Right lobe of liver (tissue), 6 donors: Measurements from ENCODE around the gene REG3G. TPM values are rescaled to one million over a fixed set of nuclear protein-coding genes. Genes with fewer than 3 reads are reported as not detected.

ENCODE experiments used
- ATAC-seq, 4 donors: fragments of 200-7000 bp; cut with Tn5 transposase; one replicate each; pipeline ENCODE4 v1.9.1; 2020; ENCODE audit warnings: mild to moderate bottlenecking in 4 of 4, moderate library complexity in 4 of 4
- DNase-seq, 3 donors: peaks; one replicate each; pipeline ENCODE4 v3.0.0-alpha.2; 2020
- H3K27ac ChIP-seq, 3 donors: fragments of 200-600 bp; one replicate each; pipeline ENCODE4 v1.8.0; 2022
- H3K27me3 ChIP-seq, 2 donors: fragments of 200-600 bp; one replicate each; pipeline ENCODE4 v1.8.0; 2022
- H3K36me3 ChIP-seq, 4 donors: fragments of 200-600 bp; sonication (generic) in 1 of 4; one replicate each; pipeline versions ENCODE4 v1.5.1 to v1.8.0; 2017 to 2022; ENCODE audit warnings: control low read depth in 1 of 4
- H3K4me1 ChIP-seq, 4 donors: fragments of 200-600 bp; sonication (generic) in 1 of 4; one replicate each; pipeline versions ENCODE4 v1.5.1 to v1.8.0; 2017 to 2022; ENCODE audit warnings: control low read depth in 1 of 4
- H3K4me3 ChIP-seq, 3 donors: fragments of 200-600 bp; one replicate each; pipeline ENCODE4 v1.8.0; 2022
- H3K9me3 ChIP-seq, 4 donors: fragments of 200-600 bp; sonication (generic) in 1 of 4; one replicate each; pipeline versions ENCODE4 v1.5.1 to v1.8.0; 2017 to 2022; ENCODE audit warnings: control low read depth in 1 of 4
- CTCF ChIP-seq, 4 donors: fragments of 200-600 bp in 3 of 4; fragments of 450-650 bp in 1 of 4; IDR thresholded peaks; one replicate each; pipeline versions ENCODE4 v1.5.1 to v1.8.0; 2016 to 2022; ENCODE audit warnings: antibody characterized with exemption in 4 of 4, mild to moderate bottlenecking in 2 of 4
- POLR2A ChIP-seq: fragments of 450-650 bp; IDR thresholded peaks from one replicate; pipeline ENCODE4 v1.6.1; 2017; ENCODE audit warnings: antibody characterized with exemption, mild to moderate bottlenecking
- WGBS: methylation state at CpG from one replicate; pipeline ENCODE4 v1.1.6; 2018; ENCODE audit warnings: low coverage, low lambda C conversion rate; ENCODE audit not compliant: insufficient coverage; ENCODE audit errors: missing lambda C conversion rate; 5-methylcytosine and 5-hydroxymethylcytosine counted together
- intact Hi-C, 2 donors: fragments of 100-400 bp; cut with DNase I; formaldehyde crosslinking; loops; one replicate each; pipeline versions ENCODE4 v1.11.2 to v1.14.1; 2022
- total RNA-seq, 6 experiments: library from RNA; depleted of rRNA in 2 of 6; stranded (reverse); fragments of >200 nt in 2 of 6; fragmentation: NEBNext Ultra II Directional in 3 of 6; extraction: Animal tissue kit (Norgen Biotek cat#: 25700) in 3 of 6; gene quantifications; one replicate each; pipeline versions ENCODE4 v1.1.0 to v1.2.4, GENCODE V29; 2016 to 2023
- donor health status: DM: no; HTN: yes; CAD: no.
- donor health status: DM: no; HTN: no; CAD: no.
- donor health status: DM: no; HTN: no; CAD: no.
- donor health status: DM: no; HTN: yes; CAD: no.
- donor health status: DM: no; HTN: yes; CAD: no.

The REG3G gene
- total RNA-seq, 6 experiments from 2014 or later = not detected

GRCh38 chr2:78980152-78980465 lies 45.4 kb upstream of the REG3G start:
- Histone ChIP-seq H3K27me3 (no peaks in the 10 kb centered on the region), H3K27ac (no peak overlapping the region), H3K9me3 (no peaks in the 10 kb centered on the region), H3K4me3 (no peak overlapping the region), H3K4me1 (no peaks in the 10 kb centered on the region), H3K36me3 (no peaks in the 10 kb centered on the region)
- DNase-seq (no peak), ATAC-seq (no peak)
- WGBS = 60% methylated on average over 1 of the region's 1 CpG
- intact Hi-C loops = no loop called here
- TF ChIP-seq POLR2A (no peak), CTCF (IDR thresholded peaks at IDR 0.05) (no peak)

GRCh38 chr2:78980871-78981270 lies 44.6 kb upstream of the REG3G start:
- H3K36me3 ChIP-seq = no peaks in the 10 kb centered on the region
- 42% methylated on average over 4 of the region's 4 CpGs for WGBS
- no peak for ATAC-seq
- intact Hi-C loops = no loop called here
- no peak for DNase-seq
- no peak overlapping the region for H3K4me3 ChIP-seq
- TF ChIP-seq POLR2A (no peak), CTCF (IDR thresholded peaks at IDR 0.05) (no peak)
- no peaks in the 10 kb centered on the region for H3K27me3 ChIP-seq
- H3K27ac ChIP-seq = no peak overlapping the region
- no peaks in the 10 kb centered on the region for H3K4me1 ChIP-seq
- no peaks in the 10 kb centered on the region for H3K9me3 ChIP-seq

- no peak for ATAC-seq
- TF ChIP-seq CTCF (IDR thresholded peaks at IDR 0.05) (no peak), POLR2A (no peak)
- 28% methylated on average over 4 of the region's 4 CpGs for WGBS
- Histone ChIP-seq H3K27me3 (no peaks in the 10 kb centered on the region), H3K4me1 (no peaks in the 10 kb centered on the region), H3K4me3 (no peak overlapping the region), H3K9me3 (no peaks in the 10 kb centered on the region), H3K36me3 (no peaks in the 10 kb centered on the region), H3K27ac (no peak overlapping the region)
- intact Hi-C loops = no loop called here
- no peak for DNase-seq
Measured at GRCh38 chr2:78982638-78983330, 42.7 kb upstream of the REG3G start.

- ATAC-seq = no peak
- Histone ChIP-seq H3K36me3 (no peaks in the 10 kb centered on the region), H3K27ac (no peak overlapping the region), H3K27me3 (no peaks in the 10 kb centered on the region), H3K4me1 (no peaks in the 10 kb centered on the region), H3K9me3 (no peaks in the 10 kb centered on the region), H3K4me3 (no peak overlapping the region)
- intact Hi-C loops = no loop called here
- TF ChIP-seq CTCF (IDR thresholded peaks at IDR 0.05) (no peak), POLR2A (no peak)
- no peak for DNase-seq
- WGBS = 51% methylated on average over 7 of the region's 7 CpGs
Measured at GRCh38 chr2:78984386-78984785, 41.1 kb upstream of the REG3G start.

GRCh38 chr2:78985558-78985957 lies 39.9 kb upstream of the REG3G start:
- H3K36me3 ChIP-seq = no peaks in the 10 kb centered on the region
- no peaks in the 10 kb centered on the region for H3K9me3 ChIP-seq
- TF ChIP-seq POLR2A = no peak
- no peak for TF ChIP-seq CTCF (IDR thresholded peaks at IDR 0.05)
- H3K4me1 ChIP-seq = no peaks in the 10 kb centered on the region
- no peak for ATAC-seq
- WGBS = 45% methylated on average over 1 of the region's 1 CpG
- no peak overlapping the region for H3K27ac ChIP-seq
- intact Hi-C loops = no loop called here
- DNase-seq = no peak
- no peaks in the 10 kb centered on the region for H3K27me3 ChIP-seq
- no peak overlapping the region for H3K4me3 ChIP-seq
